Measurements from ENCODE around the gene SPOCK1. TPM values are rescaled to one million over a fixed set of nuclear protein-coding genes. Genes with fewer than 3 reads are reported as not detected.
A peak's percentile ranks its signal among the peaks of the same experiment; 100 is the strongest.

Gene SPOCK1
- total RNA-seq, 4 donors from 2014 or later = 46.5 to 52.7 (median 51.4) TPM

- Histone ChIP-seq H3K36me3 (no peaks in the 10 kb centered on the region), H3K4me1 (peaks cover 0 to 10% (median 0%) of the 10 kb centered on the region in 3 donors), H3K4me3 (no peak overlapping the region), H3K27me3 (peaks cover 7% of the 10 kb centered on the region), H3K27ac (no peak overlapping the region), H3K9me3 (no peaks in the 10 kb centered on the region)
- ATAC-seq = no peak
- 36 to 56% methylated on average over 3 of the region's 3 CpGs for WGBS, 2 donors (ENCODE audit: low coverage in 1 of 2)
- TF ChIP-seq POLR2AphosphoS5 (IDR thresholded peaks at IDR 0.05) (no peak), EP300 (IDR thresholded peaks at IDR 0.05) (no peak), CTCF (IDR thresholded peaks at IDR 0.05) (no peak), POLR2A (IDR thresholded peaks at IDR 0.05) (no peak)
Measured at GRCh38 chr5:137366526-137366925, 132.6 kb downstream of the SPOCK1 start.

GRCh38 chr5:137365126-137365865 is 133.8 kb downstream of the SPOCK1 start:
- peak; percentile 50 for ATAC-seq
- peak overlapping the region in 1 of 4 donors; percentile 8 for H3K27ac ChIP-seq
- no peak overlapping the region for H3K4me3 ChIP-seq
- H3K36me3 ChIP-seq = no peaks in the 10 kb centered on the region
- H3K27me3 ChIP-seq = peaks cover 7% of the 10 kb centered on the region
- peaks cover 0 to 10% (median 0%) of the 10 kb centered on the region in 3 donors for H3K4me1 ChIP-seq
- H3K9me3 ChIP-seq = no peaks in the 10 kb centered on the region
- 8 to 18% methylated on average over 2 of the region's 3 CpGs for WGBS, 2 donors (ENCODE audit: low coverage in 1 of 2)
- TF ChIP-seq CTCF (IDR thresholded peaks at IDR 0.05) (no peak), POLR2A (IDR thresholded peaks at IDR 0.05) (no peak), POLR2AphosphoS5 (IDR thresholded peaks at IDR 0.05) (no peak), EP300 (IDR thresholded peaks at IDR 0.05) (no peak)

GRCh38 chr5:137361280-137361679 is 137.8 kb downstream of the SPOCK1 start:
- TF ChIP-seq CTCF (IDR thresholded peaks at IDR 0.05) = no peak
- TF ChIP-seq POLR2AphosphoS5 (IDR thresholded peaks at IDR 0.05) = no peak
- no peak for TF ChIP-seq POLR2A (IDR thresholded peaks at IDR 0.05)
- TF ChIP-seq EP300 (IDR thresholded peaks at IDR 0.05) = no peak
- Histone ChIP-seq H3K9me3 (no peaks in the 10 kb centered on the region), H3K27me3 (peaks cover under 1% of the 10 kb centered on the region), H3K4me1 (peaks cover 0 to 10% (median 0%) of the 10 kb centered on the region in 3 donors), H3K36me3 (no peaks in the 10 kb centered on the region), H3K4me3 (no peak overlapping the region), H3K27ac (no peak overlapping the region)
- whole genome bisulfite sequencing, 2 donors (ENCODE audit: low coverage in 1 of 2) = 39 to 55% methylated on average over 2 of the region's 2 CpGs
- no peak for ATAC-seq

- no peak for TF ChIP-seq CTCF (IDR thresholded peaks at IDR 0.05)
- no peak for TF ChIP-seq POLR2AphosphoS5 (IDR thresholded peaks at IDR 0.05)
- TF ChIP-seq EP300 (IDR thresholded peaks at IDR 0.05) = no peak
- TF ChIP-seq POLR2A (IDR thresholded peaks at IDR 0.05) = no peak
- H3K4me3 ChIP-seq = no peak overlapping the region
- no peaks in the 10 kb centered on the region for H3K36me3 ChIP-seq
- no peak for ATAC-seq
- H3K27ac ChIP-seq = no peak overlapping the region
- H3K4me1 ChIP-seq = peaks cover 0 to 9% (median 0%) of the 10 kb centered on the region in 3 donors
- no peaks in the 10 kb centered on the region for H3K9me3 ChIP-seq
- peaks cover 7% of the 10 kb centered on the region for H3K27me3 ChIP-seq
Measured at GRCh38 chr5:137360607-137361006, 138.5 kb downstream of the SPOCK1 start.

GRCh38 chr5:137359941-137360340 is 139.2 kb downstream of the SPOCK1 start:
- Histone ChIP-seq H3K27me3 (peaks cover 14% of the 10 kb centered on the region), H3K4me1 (peaks cover 0 to 2% (median 0%) of the 10 kb centered on the region in 3 donors), H3K4me3 (no peak overlapping the region), H3K27ac (no peak overlapping the region), H3K9me3 (no peaks in the 10 kb centered on the region), H3K36me3 (no peaks in the 10 kb centered on the region)
- ATAC-seq = no peak
- TF ChIP-seq EP300 (IDR thresholded peaks at IDR 0.05) (no peak), POLR2AphosphoS5 (IDR thresholded peaks at IDR 0.05) (no peak)
